HG03097 (cell line): ENCODE results near the gene VPS45.

Source experiments
- ATAC-seq: cut with Tn5 transposase; IDR thresholded peaks from one replicate; pipeline ENCODE4 v1.9.1; 2021; ENCODE audit not compliant: unreplicated experiment, low FRiP score

The VPS45 gene

DNA sequence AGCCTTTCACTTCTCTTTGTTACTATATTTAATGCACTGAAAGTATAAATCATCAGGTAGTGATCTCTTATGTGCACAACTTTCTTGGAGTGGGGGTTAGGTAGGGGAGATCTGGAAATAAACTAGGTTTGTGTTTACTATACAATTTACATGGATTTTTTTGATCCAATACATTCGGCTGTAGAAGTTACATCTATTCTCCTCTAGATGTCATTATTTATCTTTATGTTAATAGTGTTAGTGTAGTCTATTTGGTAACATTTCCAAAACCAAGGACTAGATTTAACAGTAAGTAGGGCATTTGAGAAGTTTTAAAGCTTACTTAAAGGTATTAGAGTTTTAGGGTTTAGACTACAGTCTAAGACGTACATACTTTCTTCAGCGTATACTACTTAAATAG, 5.4 kb downstream of the VPS45 start:
- no peak for ATAC-seq

DNA sequence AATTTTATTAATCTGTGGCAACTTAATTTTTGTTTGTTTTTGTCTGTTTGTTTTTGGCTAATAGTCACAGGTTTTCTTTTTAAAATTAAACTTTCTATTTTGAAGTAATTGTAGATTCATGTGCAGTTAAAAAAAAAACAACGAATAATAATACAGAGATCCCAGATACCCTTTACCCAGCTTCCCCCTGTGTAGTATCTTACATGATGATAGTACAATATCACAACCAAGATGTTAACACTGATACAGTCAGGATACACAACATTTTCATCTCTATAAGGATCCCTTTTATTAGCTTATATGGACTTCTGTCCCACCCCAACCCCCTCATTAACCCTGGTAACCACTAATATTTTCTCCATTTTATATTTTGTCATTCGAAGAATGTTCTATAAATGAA, 5.9 kb downstream of the VPS45 start:
- ATAC-seq = no peak

DNA sequence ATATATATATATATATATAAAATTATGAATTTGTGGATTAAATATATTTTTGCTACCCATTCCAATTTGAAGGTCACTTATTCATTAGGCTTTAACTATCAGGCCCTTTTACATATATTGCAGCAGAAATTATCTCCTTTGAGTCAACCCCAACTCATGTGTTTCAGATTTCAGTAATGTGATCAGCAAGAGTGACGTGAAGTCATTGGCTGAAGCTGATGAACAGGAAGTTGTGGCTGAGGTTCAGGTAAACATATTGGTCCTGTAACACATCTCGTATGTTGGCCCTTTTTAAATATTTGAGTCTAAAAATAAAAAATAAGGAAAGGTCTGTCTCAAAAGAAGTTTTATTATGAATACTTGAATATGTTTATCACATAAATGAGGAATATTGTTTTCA, 8.5 kb downstream of the VPS45 start:
- ATAC-seq = no peak

- no peak for ATAC-seq
Observed at GRCh38 chr1:150076985-150077384, 9.4 kb downstream of the VPS45 start.

DNA sequence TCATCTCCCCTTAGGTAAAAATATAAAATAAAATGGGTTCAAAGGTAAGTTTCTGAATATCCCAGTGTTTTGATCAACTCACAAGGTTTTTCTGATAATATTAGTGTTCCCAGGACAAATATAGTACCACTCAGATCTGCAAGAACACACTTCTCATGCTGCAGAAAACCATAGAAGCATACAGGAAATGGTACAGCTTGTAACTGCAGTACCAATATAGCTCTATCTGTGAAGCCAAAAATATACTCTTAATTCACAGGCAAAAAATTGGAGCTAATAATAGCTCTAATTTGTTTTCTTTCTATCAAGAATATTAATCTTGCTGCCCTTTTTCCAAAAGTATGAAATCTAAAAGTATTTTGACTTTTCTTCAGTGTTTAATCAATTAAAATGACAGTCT, 13.2 kb downstream of the VPS45 start:
- ATAC-seq = no peak

DNA sequence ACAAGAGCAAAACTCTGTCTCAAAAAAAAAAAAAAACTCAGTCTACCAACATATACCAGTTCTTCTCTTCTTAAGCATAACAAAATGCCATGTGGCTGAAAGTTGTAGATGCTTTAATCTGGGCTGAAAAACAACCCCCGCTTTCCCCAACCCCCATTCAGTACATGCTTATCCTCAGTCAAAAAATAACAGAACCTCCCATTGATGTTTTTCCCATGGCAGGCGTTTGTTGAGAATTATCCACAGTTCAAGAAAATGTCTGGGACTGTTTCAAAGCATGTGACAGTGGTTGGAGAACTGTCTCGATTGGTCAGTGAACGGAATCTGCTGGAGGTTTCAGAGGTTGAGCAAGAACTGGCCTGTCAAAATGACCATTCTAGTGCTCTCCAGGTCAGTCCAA, 14.9 kb downstream of the VPS45 start:
- no peak for ATAC-seq

GRCh38 chr1:150083907-150084306, 16.3 kb downstream of the VPS45 start:
- no peak for ATAC-seq

- no peak for ATAC-seq
Observed at GRCh38 chr1:150085406-150085805, 17.8 kb downstream of the VPS45 start.

GRCh38 chr1:150087415-150087814, 19.8 kb downstream of the VPS45 start:
- no peak for ATAC-seq

DNA sequence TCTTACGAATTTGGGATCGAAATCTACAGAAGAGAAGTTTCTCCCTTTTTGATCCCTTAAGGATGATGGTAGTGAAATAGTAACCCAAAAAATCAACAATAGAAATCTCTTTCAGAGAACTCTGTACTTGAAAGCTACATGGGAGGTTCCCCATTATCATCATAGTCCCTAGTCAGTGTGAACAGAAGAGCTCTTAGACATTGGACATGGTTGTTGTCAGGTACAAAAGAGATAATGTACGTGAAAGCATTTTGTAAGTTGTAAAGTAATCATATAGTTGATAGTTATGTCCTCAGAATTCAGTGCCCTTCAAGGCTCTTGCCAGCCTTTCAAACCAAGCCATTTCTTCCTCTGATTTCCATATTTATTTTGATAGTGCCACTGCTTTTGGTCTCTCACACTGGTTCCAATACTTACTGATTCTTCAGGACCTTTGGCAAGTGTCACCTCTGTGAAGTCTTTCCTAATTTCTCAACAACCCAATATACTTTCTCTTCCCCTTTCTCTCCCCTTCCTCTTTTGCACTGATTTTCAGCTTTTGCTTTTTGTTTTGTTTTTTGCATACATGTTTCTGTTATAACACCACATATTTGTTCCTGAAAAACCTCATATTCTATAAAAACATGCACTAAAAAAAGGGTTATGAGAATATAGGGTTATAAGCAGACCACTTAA, 22.4 kb downstream of the VPS45 start:
- no peak for ATAC-seq

GRCh38 chr1:150092180-150092791, 24.7 kb downstream of the VPS45 start:
- ATAC-seq = no peak

GRCh38 chr1:150093805-150094204, 26.2 kb downstream of the VPS45 start:
- no peak for ATAC-seq

DNA sequence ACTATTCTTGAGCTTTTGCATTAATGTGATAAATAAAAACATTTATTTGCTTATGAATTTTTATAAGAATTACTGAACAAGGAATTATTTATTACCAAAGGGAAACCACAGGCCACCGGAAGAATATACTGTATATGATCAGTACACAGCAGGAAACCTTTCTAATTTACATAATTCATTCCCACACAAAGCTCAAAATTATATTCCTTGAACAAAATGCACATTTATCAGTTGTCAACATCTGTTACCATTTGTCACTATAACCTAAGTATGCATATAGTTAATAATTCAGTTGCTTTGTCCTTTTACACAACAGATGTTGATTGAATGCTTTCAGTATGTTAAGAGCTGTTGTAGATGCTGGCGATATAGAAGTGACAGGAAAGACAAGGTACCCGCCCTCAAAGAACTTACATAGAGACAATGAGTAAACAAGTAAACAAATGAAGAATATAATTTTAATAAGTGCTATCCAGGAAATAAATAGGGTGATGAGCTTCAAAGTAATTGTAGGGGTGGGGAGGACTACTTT, 27.2 kb downstream of the VPS45 start:
- ATAC-seq = no peak

DNA sequence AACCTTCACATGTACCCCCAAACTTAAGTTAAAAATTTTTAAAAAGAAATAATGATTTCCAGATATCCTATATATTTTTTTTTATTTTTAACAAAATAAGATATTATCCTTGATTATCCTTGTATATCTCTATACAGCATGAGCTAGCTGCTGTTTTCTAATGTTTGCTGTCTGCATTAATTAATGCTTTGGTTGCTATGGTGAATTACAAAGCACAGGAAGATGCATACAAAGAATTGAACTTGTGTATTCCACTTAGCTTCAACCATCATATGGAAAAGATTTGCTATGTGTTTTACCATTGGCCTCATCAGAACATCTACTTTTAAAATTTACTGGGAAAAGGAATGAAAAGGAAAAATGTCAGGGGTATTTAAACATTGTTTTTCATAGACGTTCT, 35.4 kb downstream of the VPS45 start:
- no peak for ATAC-seq

DNA sequence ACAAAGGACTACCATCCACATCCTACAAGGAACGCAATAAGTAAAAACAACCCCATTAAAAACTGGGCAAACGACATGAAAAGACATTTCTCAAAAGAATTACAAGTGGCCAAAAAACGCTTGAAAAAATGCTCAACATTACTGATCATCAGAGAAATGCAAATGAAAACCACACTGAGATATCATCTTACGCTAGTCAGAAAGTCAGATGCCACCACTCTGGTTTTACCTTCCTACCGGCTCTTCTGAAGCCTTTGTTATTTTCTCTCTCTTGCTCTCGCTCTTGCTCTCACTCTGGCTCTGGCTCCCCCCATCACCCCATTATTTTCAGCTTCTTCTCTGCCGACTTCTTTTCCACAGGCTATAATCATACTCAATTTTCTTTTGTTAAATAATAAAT, 38.8 kb downstream of the VPS45 start:
- no peak for ATAC-seq

- no peak for ATAC-seq
Observed at GRCh38 chr1:150109586-150109985, 42.0 kb downstream of the VPS45 start.

GRCh38 chr1:150110116-150110515, 42.5 kb downstream of the VPS45 start:
- no peak for ATAC-seq

DNA sequence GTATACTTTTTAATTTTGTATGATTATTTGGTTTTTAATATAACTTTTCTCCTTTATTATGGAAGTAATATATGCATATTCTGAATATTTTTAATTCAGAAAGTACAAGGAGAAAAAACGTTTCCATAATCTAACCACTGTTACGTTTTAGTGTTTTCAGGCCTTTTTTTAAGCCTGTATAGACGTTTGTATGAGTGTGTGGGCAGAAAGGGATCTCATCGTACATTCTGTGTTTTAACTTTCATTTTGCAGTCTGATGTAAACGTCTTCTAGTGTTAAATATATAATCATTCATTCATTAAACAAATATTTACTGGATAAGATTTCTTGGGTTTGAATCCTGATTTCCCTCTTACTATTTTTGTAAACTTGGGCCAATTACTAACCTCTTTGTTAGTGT, 44.1 kb downstream of the VPS45 start:
- no peak for ATAC-seq

- ATAC-seq = no peak
Observed at GRCh38 chr1:150115121-150115520, 47.5 kb downstream of the VPS45 start.

- no peak for ATAC-seq
Observed at GRCh38 chr1:150118716-150119115, 51.1 kb downstream of the VPS45 start.

- no peak for ATAC-seq
Observed at GRCh38 chr1:150121236-150121862, 53.8 kb downstream of the VPS45 start.

- ATAC-seq = no peak
Observed at GRCh38 chr1:150126811-150127210, 59.2 kb downstream of the VPS45 start.
